Retinal pigment epithelial cell (primary cell): ENCODE measurements around the gene PRKCZ.

Experiments used
- DNase-seq: peaks from one replicate; pipeline ENCODE4 v3.0.0-alpha.2; 2010; ENCODE audit warnings: low read depth
- H3K4me3 ChIP-seq: 2 replicates; pipeline ENCODE4 v1.5.1; 2011; ENCODE audit warnings: mild to moderate bottlenecking, low read length, control low read depth, moderate library complexity
- CTCF ChIP-seq: conservative IDR thresholded peaks from 2 replicates; pipeline ENCODE4 v1.5.1; 2011; ENCODE audit warnings: low read depth, low read length, control low read depth, inconsistent platforms

Gene PRKCZ

GRCh38 chr1:2019571-2020309 lies 30.5 kb upstream of the PRKCZ start:
- no peak for TF ChIP-seq CTCF
- no peak overlapping the region for H3K4me3 ChIP-seq
- no peak for DNase-seq

GRCh38 chr1:2020310-2020655 lies 29.9 kb upstream of the PRKCZ start:
- no peak for TF ChIP-seq CTCF
- no peak overlapping the region for H3K4me3 ChIP-seq
- no peak for DNase-seq

- DNase-seq, result no peak
These were observed 28.7 kb upstream of the PRKCZ start for GRCh38 chr1:2021550-2021949.

GRCh38 chr1:2022063-2022770 lies 28.0 kb upstream of the PRKCZ start:
- DNase-seq, result no peak
- no peak overlapping the region for H3K4me3 ChIP-seq
- TF ChIP-seq CTCF, result no peak

More at GRCh38 chr1:2021550-2021949, 28.7 kb upstream of the PRKCZ start:
- no peak for TF ChIP-seq CTCF
- no peak overlapping the region for H3K4me3 ChIP-seq

GRCh38 chr1:2023187-2023586 lies 27.0 kb upstream of the PRKCZ start:
- no peak for TF ChIP-seq CTCF
- DNase-seq, result no peak
- no peak overlapping the region for H3K4me3 ChIP-seq

GRCh38 chr1:2024451-2024850 lies 25.8 kb upstream of the PRKCZ start:
- no peak overlapping the region for H3K4me3 ChIP-seq
- TF ChIP-seq CTCF, result no peak
- no peak for DNase-seq

- H3K4me3 ChIP-seq, result no peak overlapping the region
- TF ChIP-seq CTCF, result no peak
- no peak for DNase-seq
These were observed 25.3 kb upstream of the PRKCZ start for GRCh38 chr1:2024887-2025286.
